Gastrocnemius medialis (tissue), 4 donors: Measurements from ENCODE around the gene TNF. TPM values are rescaled to one million over a fixed set of nuclear protein-coding genes. Genes with fewer than 3 reads are reported as not detected.
A peak's percentile ranks its signal among the peaks of the same experiment; 100 is the strongest.

Experiments
- ATAC-seq, 2 donors: fragments of 150-250 bp; one replicate each; pipeline ENCODE4 v1.9.1; 2016
- DNase-seq, 2 donors: peaks; one replicate each; pipeline ENCODE4 v3.0.0-alpha.2; 2019
- H3K27ac ChIP-seq, 4 donors: fragments of 200-600 bp; sonication (generic); 1 replicate in 1 of 4; 2 replicates in 3 of 4; pipeline ENCODE4 v1.5.1; 2016 to 2018; ENCODE audit warnings: mild to moderate bottlenecking in 2 of 4, moderate library complexity in 1 of 4
- H3K27me3 ChIP-seq, 3 donors: fragments of 200-600 bp; sonication (generic) in 2 of 3; 1 replicate in 1 of 3; 2 replicates in 2 of 3; pipeline versions ENCODE4 v1.5.1 to v1.6.0; 2016 to 2019; ENCODE audit warnings: mild to moderate bottlenecking in 1 of 3, moderate library complexity in 1 of 3
- H3K36me3 ChIP-seq, 2 donors: fragments of 200-600 bp; sonication (generic) in 1 of 2; one replicate each; pipeline ENCODE4 v1.5.1; 2017 to 2018
- H3K4me1 ChIP-seq, 2 donors: fragments of 200-600 bp; sonication (generic) in 1 of 2; one replicate each; pipeline ENCODE4 v1.5.1; 2016 to 2017; ENCODE audit warnings: mild to moderate bottlenecking in 2 of 2
- H3K4me3 ChIP-seq, 4 donors: fragments of 200-600 bp; sonication (generic) in 3 of 4; 1 replicate in 1 of 4; 2 replicates in 3 of 4; pipeline ENCODE4 v1.5.1; 2016 to 2019; ENCODE audit warnings: mild to moderate bottlenecking in 2 of 4
- H3K9me3 ChIP-seq, 3 donors: fragments of 200-600 bp; sonication (generic) in 2 of 3; 1 replicate in 1 of 3; 2 replicates in 2 of 3; pipeline ENCODE4 v1.5.1; 2016 to 2019
- CTCF ChIP-seq, 5 experiments: fragments of 450-650 bp in 3 of 5; fragments of 200-600 bp in 2 of 5; sonication (generic) in 2 of 5; IDR thresholded peaks in 4 of 5; conservative IDR thresholded peaks in 1 of 5; 1 replicate in 4 of 5; 2 replicates in 1 of 5; pipeline ENCODE4 v1.5.1; 2016 to 2019; ENCODE audit warnings: antibody characterized with exemption in 5 of 5, mild to moderate bottlenecking in 3 of 5, moderate library complexity in 3 of 5
- POLR2A ChIP-seq, 2 donors: fragments of 450-650 bp; IDR thresholded peaks; one replicate each; pipeline ENCODE4 v1.6.1; 2017; ENCODE audit warnings: antibody characterized with exemption in 2 of 2, mild to moderate bottlenecking in 2 of 2, moderate library complexity in 2 of 2
- in situ Hi-C, 4 donors: fragments of 200-750 bp; cut with MboI; loops; one replicate each; pipeline versions ENCODE4 v1.15.0 to v1.8.0; 2017; ENCODE audit warnings: low sequenced_read_pairs in 4 of 4
- intact Hi-C: fragments of 100-400 bp; cut with DNase I; formaldehyde crosslinking; loops from one replicate; pipeline ENCODE4 v1.15.1; 2023; ENCODE audit warnings: low total_unique reads
- total RNA-seq, 4 donors: library from RNA; depleted of rRNA; stranded (reverse); fragments of >200 nt; gene quantifications; one replicate each; pipeline versions ENCODE4 v1.1.0 to v1.2.3, GENCODE V29; 2016

TNF gene
- total RNA-seq, 4 donors from 2014 or later = 0.23 to 0.87 TPM; not detected in 2

- intact Hi-C loops (no loop called here), in situ Hi-C loops (loop anchor here in 2 of 4 donors (5.0 to 25.0 kb wide), 2 partner anchors 43 to 652 kb away; partner anchors contain the start of genes AGER (in 1 of the 2), AGPAT1 (in 1 of the 2), GPSM3 (in 1 of the 2) and PBX2 (in 1 of the 2))
- Histone ChIP-seq H3K36me3 (peaks cover 4 to 96% of the 10 kb centered on the region in 2 donors), H3K4me3 (no peak overlapping the region), H3K27ac (no peak overlapping the region), H3K27me3 (no peaks in the 10 kb centered on the region), H3K4me1 (peaks cover 22 to 24% of the 10 kb centered on the region in 2 donors), H3K9me3 (no peaks in the 10 kb centered on the region)
- no peak for DNase-seq
- TF ChIP-seq POLR2A (IDR thresholded peaks at IDR 0.05) (no peak), CTCF (IDR thresholded peaks at IDR 0.05 in 4 of 5, conservative IDR thresholded peaks at IDR 0.05 in 1 of 5) (no peak)
- ATAC-seq = no peak
These were observed 39.6 kb upstream of the TNF start for GRCh38 chr6:31535538-31536324.

- Histone ChIP-seq H3K9me3 (no peaks in the 10 kb centered on the region), H3K4me3 (no peak overlapping the region), H3K27ac (peak overlapping the region in 3 of 4 donors; percentile 12 to 96 (median 96)), H3K36me3 (peaks cover 4 to 64% of the 10 kb centered on the region in 2 donors), H3K27me3 (no peaks in the 10 kb centered on the region), H3K4me1 (peaks cover 31 to 38% of the 10 kb centered on the region in 2 donors)
- TF ChIP-seq CTCF (IDR thresholded peaks at IDR 0.05 in 4 of 5, conservative IDR thresholded peaks at IDR 0.05 in 1 of 5) (no peak), POLR2A (IDR thresholded peaks at IDR 0.05) (no peak)
- ATAC-seq (no peak), DNase-seq (no peak)
- intact Hi-C loops = no loop called here
- in situ Hi-C loops = loop anchor here in 2 of 4 donors (5.0 to 25.0 kb wide), 2 partner anchors 47 to 648 kb away; partner anchors contain the start of genes AGER (in 1 of the 2), AGPAT1 (in 1 of the 2), GPSM3 (in 1 of the 2) and PBX2 (in 1 of the 2)
These were observed 36.5 kb upstream of the TNF start for GRCh38 chr6:31538805-31539400.

- H3K4me1 ChIP-seq = peaks cover 31 to 38% of the 10 kb centered on the region in 2 donors
- H3K9me3 ChIP-seq = no peaks in the 10 kb centered on the region
- no peaks in the 10 kb centered on the region for H3K27me3 ChIP-seq
- peak overlapping the region; percentile 81 to 91 (median 85) for H3K4me3 ChIP-seq
- TF ChIP-seq POLR2A (IDR thresholded peaks at IDR 0.05) = no peak
- TF ChIP-seq CTCF (IDR thresholded peaks at IDR 0.05 in 4 of 5, conservative IDR thresholded peaks at IDR 0.05 in 1 of 5) = no peak
- ATAC-seq = no peak
- DNase-seq = no peak
- H3K36me3 ChIP-seq = peaks cover 4 to 47% of the 10 kb centered on the region in 2 donors
- in situ Hi-C loops (loop anchor here (5.0 to 25.0 kb wide), 5 partner anchors 54 to 647 kb away; partner anchors contain the start of genes AGER (in 1 of the 4), AGPAT1 (in 1 of the 4), GPSM3 (in 1 of the 4) and NCR3 (in 1 of the 4)), intact Hi-C loops (loop anchor here (1.0 to 10.0 kb wide), 6 partner anchors 43 to 1476 kb away; partner anchors contain the start of genes BAG6, EHMT2, MICB and MRPS18B)
- H3K27ac ChIP-seq = peak overlapping the region; percentile 96 to 98 (median 96)
These were observed 34.7 kb upstream of the TNF start for GRCh38 chr6:31540640-31541039.

- Histone ChIP-seq H3K4me1 (peaks cover 31 to 38% of the 10 kb centered on the region in 2 donors), H3K36me3 (peaks cover 4 to 41% of the 10 kb centered on the region in 2 donors), H3K27me3 (no peaks in the 10 kb centered on the region), H3K27ac (peak overlapping the region; percentile 96 to 98 (median 96)), H3K4me3 (peak overlapping the region; percentile 81 to 91 (median 85)), H3K9me3 (no peaks in the 10 kb centered on the region)
- DNase-seq = peak in 1 of 2 donors; percentile 48
- peak; percentile 14 to 24 for ATAC-seq
- TF ChIP-seq POLR2A (IDR thresholded peaks at IDR 0.05) (no peak), CTCF (IDR thresholded peaks at IDR 0.05 in 4 of 5, conservative IDR thresholded peaks at IDR 0.05 in 1 of 5) (no peak)
- in situ Hi-C loops (loop anchor here (5.0 to 25.0 kb wide), 5 partner anchors 54 to 646 kb away; partner anchors contain the start of genes AGER (in 1 of the 4), AGPAT1 (in 1 of the 4), GPSM3 (in 1 of the 4) and NCR3 (in 1 of the 4)), intact Hi-C loops (loop anchor here (1.0 to 10.0 kb wide), 6 partner anchors 44 to 1476 kb away; partner anchors contain the start of genes BAG6, EHMT2, MICB and MRPS18B)
These were observed 34.2 kb upstream of the TNF start for GRCh38 chr6:31541059-31541657.
